BLaER1 treated with 17β-estradiol and CSF1 and Interleukin-3, amounts not matched to agents 10 nM and 100 nM (cell line): ENCODE measurements around the gene NTF4.
"Not testable (repeated sequence)": the region's sequence is repeated elsewhere in the genome, so short reads cannot be mapped to it uniquely, and the experiment has no call there.

Experiments used
- H3K27ac ChIP-seq, 11 experiments: shearing (Covaris generic); formaldehyde crosslinking; 2 replicates each; pipeline ENCODE4 v1.8.1; 2022
- H3K27me3 ChIP-seq, 11 experiments: shearing (Covaris generic); formaldehyde crosslinking; 2 replicates each; pipeline ENCODE4 v1.8.1; 2022
- H3K36me3 ChIP-seq, 11 experiments: shearing (Covaris generic); formaldehyde crosslinking; 2 replicates each; pipeline ENCODE4 v1.8.1; 2022
- H3K4me1 ChIP-seq, 10 experiments: shearing (Covaris generic); formaldehyde crosslinking; 2 replicates each; pipeline ENCODE4 v1.8.1; 2022
- H3K4me2 ChIP-seq, 11 experiments: shearing (Covaris generic); formaldehyde crosslinking; 2 replicates each; pipeline ENCODE4 v1.8.1; 2022
- H3K4me3 ChIP-seq, 10 experiments: shearing (Covaris generic); formaldehyde crosslinking; 2 replicates each; pipeline ENCODE4 v1.8.1; 2022
- H3K9ac ChIP-seq, 11 experiments: shearing (Covaris generic); formaldehyde crosslinking; 2 replicates each; pipeline ENCODE4 v1.8.1; 2022
- H3K9me3 ChIP-seq, 11 experiments: shearing (Covaris generic); formaldehyde crosslinking; replicated peaks in 1 of 11; 2 replicates each; pipeline ENCODE4 v1.8.1; 2022
- H4K20me1 ChIP-seq, 11 experiments: shearing (Covaris generic); formaldehyde crosslinking; 2 replicates each; pipeline ENCODE4 v1.8.1; 2022
- Cebpa-rat ChIP-seq, 11 experiments: shearing (Covaris generic); IDR thresholded peaks; 2 replicates each; pipeline ENCODE4 v1.8.1; 2022

Gene NTF4

DNA sequence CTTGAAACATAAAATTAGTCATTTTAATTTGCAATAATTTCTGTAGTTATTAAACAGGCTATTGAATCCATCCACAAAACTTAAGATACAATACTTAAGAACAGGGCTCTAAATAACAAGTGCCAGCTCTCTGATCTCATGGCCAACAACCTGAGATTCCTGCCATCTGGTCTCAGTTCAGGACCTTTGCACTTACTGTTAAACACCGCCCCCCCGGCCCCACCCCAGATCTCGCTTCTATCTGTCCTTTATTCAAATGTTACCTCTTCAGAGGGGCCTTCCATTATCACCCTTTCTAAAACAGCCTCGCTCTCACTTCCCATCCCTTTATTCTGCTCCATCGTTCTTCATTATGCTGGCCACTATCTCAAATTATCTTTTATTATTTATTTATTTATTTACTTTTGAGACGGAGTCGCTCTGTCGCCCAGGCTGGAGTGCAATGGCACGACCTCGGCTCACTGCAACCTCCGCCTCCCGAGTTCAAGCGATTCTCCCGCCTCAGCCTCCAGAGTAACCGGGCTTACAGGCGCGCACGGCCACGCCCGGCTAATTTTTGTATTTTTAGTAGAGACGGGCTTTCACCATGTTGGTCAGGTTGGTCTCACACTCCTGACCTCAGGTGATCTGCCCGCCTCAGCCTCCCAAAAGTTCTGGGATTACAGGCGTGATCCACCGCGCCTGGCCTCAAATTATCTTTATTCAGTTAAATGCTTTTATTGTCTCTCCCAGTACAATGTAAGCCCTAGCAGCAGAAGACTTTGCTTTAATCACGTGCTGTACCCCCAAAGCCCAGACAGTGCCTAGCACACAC is 19.8 kb upstream of the NTF4 start:
- Histone ChIP-seq H3K4me1 (peaks cover 22 to 38% (median 31%) of the 10 kb centered on the region in 10 experiments), H3K36me3 (peaks cover 16 to 34% (median 32%) of the 10 kb centered on the region in 11 experiments), H3K27ac (peak overlapping the region; percentile 82 to 97 (median 94)), H3K27me3 (no peaks in the 10 kb centered on the region), H3K4me3 (peak overlapping the region; percentile 73 to 95 (median 82); a peak in 17 of 20 replicates), H4K20me1 (peaks cover 36 to 41% (median 39%) of the 10 kb centered on the region in 11 experiments), H3K9me3 (peaks cover 0 to 8% (median 0%) of the 10 kb centered on the region in 11 experiments; a peak in 2 of 22 replicates), H3K4me2 (peak overlapping the region; percentile 58 to 89 (median 82)), H3K9ac (peak overlapping the region; percentile 90 to 98 (median 95))
- TF ChIP-seq Cebpa-rat (IDR thresholded peaks at IDR 0.05): no peak

DNA sequence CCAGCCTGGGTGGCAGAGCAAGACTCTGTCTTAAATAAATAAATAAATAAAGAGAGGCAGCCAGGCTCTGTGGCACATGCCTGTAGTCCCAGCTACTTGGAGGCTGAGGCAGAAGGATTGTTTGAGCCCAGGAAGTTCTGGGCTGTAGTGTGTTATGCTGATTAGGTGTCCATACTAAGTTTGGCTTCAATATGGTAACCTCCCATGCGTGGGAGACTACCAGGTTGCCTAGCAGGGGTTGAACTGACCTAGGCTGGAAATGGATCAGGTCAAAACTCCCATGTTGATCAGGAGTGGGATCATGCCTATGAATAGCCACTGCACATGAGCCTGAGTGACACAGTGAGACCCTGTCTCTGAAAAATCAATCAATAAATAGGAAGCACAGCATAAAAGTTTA is 16.7 kb upstream of the NTF4 start:
- Histone ChIP-seq H3K4me1 (peaks cover 5 to 12% (median 7%) of the 10 kb centered on the region in 10 experiments), H4K20me1 (peaks cover 5 to 10% (median 8%) of the 10 kb centered on the region in 11 experiments; a peak in 21 of 22 replicates), H3K4me3 (no peak overlapping the region), H3K36me3 (peaks cover 0 to 3% (median 1%) of the 10 kb centered on the region in 11 experiments; a peak in 14 of 22 replicates), H3K9ac (no peak overlapping the region; a peak in 1 of 22 replicates), H3K9me3 (peaks cover 0 to 8% (median 0%) of the 10 kb centered on the region in 11 experiments; a peak in 2 of 22 replicates), H3K4me2 (no peak overlapping the region), H3K27ac (no peak overlapping the region), H3K27me3 (no peaks in the 10 kb centered on the region)
- TF ChIP-seq Cebpa-rat (IDR thresholded peaks at IDR 0.05): no peak

DNA sequence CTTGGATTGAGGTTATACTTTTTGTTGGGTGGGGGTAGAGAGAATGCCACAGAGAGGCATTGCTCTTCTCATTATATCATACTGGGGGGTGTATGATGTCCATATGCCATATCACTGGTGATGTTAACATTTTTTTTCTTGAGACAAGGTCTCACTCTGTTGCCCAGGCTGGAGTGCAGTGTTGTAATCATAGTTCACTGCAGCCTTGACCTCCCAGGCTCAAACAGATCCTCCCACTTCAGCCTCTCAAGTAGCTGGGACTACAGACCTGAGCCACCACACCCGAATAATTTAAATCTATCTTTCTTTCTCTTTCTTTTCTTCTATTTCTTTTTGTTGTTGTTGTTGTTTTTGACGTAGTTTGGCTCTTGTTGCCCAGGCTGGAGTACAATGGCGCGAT is 15.8 kb upstream of the NTF4 start:
- Histone ChIP-seq H3K27ac (no peak overlapping the region), H3K9me3 (peaks cover 0 to 8% (median 0%) of the 10 kb centered on the region in 11 experiments; a peak in 2 of 22 replicates), H3K4me3 (no peak overlapping the region), H4K20me1 (peaks cover 0 to under 1% (median 0%) of the 10 kb centered on the region in 11 experiments; a peak in 6 of 22 replicates), H3K4me2 (no peak overlapping the region), H3K9ac (no peak overlapping the region), H3K36me3 (no peaks in the 10 kb centered on the region), H3K27me3 (no peaks in the 10 kb centered on the region), H3K4me1 (peaks cover 4 to 10% (median 6%) of the 10 kb centered on the region in 10 experiments; a peak in 18 of 20 replicates)
- no peak for TF ChIP-seq Cebpa-rat (IDR thresholded peaks at IDR 0.05)

DNA sequence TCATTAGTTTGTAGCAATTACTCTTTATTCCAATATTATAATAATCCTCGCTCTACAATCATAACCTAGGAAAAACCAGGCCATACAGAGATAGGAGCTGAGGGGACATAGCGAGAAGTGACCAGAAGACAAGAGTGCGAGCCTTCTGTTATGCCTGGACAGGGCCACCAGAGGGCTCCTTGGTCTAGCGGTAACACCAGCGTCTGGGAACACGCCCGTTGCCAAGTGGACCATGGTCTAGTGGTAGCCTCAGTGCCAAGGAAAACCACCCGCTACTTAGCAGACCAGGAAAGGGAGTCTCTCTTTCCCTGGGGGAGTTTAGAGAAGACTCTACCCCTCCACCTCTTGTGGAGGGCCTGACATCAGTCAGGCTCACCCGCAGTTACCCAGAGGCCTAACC is 10.3 kb upstream of the NTF4 start:
- not testable (repeated sequence) for H3K27ac ChIP-seq, H4K20me1 ChIP-seq, H3K36me3 ChIP-seq, H3K4me3 ChIP-seq, H3K4me2 ChIP-seq, H3K27me3 ChIP-seq, H3K9ac ChIP-seq
- Histone ChIP-seq H3K4me1 (peaks cover 0 to 11% (median 7%) of the 10 kb centered on the region in 10 experiments; a peak in 10 of 20 replicates), H3K9me3 (peaks cover 0 to 10% (median 0%) of the 10 kb centered on the region in 11 experiments; a peak in 1 of 22 replicates)

DNA sequence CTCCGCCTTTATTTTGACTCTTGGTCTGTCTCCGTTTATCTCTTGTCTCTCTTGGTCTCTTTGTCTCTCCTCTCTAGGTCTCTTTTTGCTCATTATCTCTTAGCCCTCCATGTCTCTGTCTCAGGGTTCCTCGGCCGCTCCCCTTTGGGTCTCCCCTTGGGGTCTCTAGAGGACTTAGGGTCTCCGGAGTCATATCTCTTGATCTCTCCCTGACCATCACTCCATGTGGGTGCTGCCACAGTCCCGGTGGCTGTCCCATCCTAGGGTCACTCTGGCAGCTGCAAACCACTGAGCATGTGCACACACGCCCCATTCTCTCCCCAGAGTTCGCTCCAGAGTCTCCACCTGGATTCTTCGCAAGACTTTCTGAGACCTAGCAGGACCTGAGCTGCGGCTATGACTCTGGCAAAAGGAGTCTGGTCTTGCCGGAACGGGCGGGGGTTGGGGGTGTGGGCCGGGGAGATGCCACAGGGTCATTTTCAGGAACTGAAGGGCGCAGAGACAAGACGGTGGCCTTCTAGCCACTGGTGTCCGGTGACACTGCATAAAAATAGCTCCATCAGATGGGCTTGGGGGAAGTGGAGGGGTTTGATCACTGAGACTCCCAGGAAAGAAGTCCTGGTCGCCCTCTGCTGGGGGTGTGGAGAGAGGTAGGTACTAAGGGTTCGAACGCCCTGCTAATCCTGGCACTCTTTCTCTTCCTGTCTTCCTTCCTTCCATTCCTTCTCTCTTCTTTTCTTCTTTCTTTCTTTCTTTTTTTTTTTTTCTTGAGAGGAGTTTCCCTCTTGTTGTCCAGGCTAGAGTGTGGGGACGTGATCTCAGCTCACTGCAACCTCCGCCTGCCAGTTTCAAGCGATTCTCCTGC is 9.1 kb upstream of the NTF4 start:
- Histone ChIP-seq H3K4me1 (peaks cover 0 to 11% (median 7%) of the 10 kb centered on the region in 10 experiments; a peak in 10 of 20 replicates), H3K27me3 (peaks cover 0 to 7% (median 2%) of the 10 kb centered on the region in 11 experiments; a peak in 9 of 22 replicates)
- TF ChIP-seq Cebpa-rat (IDR thresholded peaks at IDR 0.05): no peak

DNA sequence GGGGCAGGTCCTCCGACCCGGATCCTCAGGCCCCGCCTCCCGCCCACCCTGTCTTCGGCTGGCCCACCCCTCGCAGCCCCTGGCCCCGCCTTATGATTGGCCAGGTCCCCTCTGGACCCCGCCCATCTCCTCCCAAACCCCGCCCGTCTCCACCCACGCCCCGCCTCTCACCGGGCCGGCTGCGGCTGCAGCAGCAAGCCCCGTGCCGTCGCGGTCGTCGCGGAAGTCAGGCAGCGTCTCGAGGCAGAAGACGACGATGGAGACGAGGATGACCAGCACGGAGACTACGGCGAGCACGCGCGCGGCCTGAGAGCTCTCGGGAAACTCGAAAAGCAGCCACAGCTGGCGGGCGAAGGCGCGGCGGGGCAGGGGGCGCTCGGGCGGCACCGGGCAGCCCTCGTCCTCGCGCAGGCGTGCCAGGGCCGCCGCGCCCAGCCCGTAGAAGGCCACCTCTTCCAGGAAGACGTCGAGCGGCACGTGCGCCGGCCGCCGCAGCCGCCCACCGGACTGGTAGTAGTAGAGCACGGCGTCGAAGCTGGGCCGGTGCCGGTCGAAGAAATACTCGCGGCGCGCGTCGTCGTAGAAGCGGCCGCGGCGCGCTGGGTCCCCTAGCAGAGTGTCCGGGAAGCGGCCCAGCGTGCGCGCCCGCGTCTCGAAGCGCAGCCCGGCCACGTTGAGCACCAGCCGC is 7.4 kb upstream of the NTF4 start:
- H3K27ac ChIP-seq: no peak overlapping the region
- H3K9me3 ChIP-seq: peaks cover 0 to 10% (median 0%) of the 10 kb centered on the region in 11 experiments; a peak in 1 of 22 replicates
- H3K4me1 ChIP-seq: peaks cover 0 to 11% (median 7%) of the 10 kb centered on the region in 10 experiments; a peak in 10 of 20 replicates
- no peak overlapping the region for H3K9ac ChIP-seq
- no peak overlapping the region for H3K4me2 ChIP-seq
- no peaks in the 10 kb centered on the region for H3K36me3 ChIP-seq
- H4K20me1 ChIP-seq: no peaks in the 10 kb centered on the region
- H3K4me3 ChIP-seq: no peak overlapping the region
- TF ChIP-seq Cebpa-rat (IDR thresholded peaks at IDR 0.05): no peak
- peaks cover 11 to 24% (median 19%) of the 10 kb centered on the region in 11 experiments for H3K27me3 ChIP-seq

More for the DNA sequence above, 9.1 kb upstream of the NTF4 start:
- peak overlapping the region in 6 of 11 experiments; percentile 2 to 48 (median 22); a peak in 9 of 22 replicates for H3K4me2 ChIP-seq
- H3K27ac ChIP-seq: no peak overlapping the region
- H3K4me3 ChIP-seq: no peak overlapping the region
- no peak overlapping the region; a peak in 1 of 22 replicates for H3K9ac ChIP-seq
- H4K20me1 ChIP-seq: no peaks in the 10 kb centered on the region
- peaks cover 0 to 10% (median 0%) of the 10 kb centered on the region in 11 experiments; a peak in 1 of 22 replicates for H3K9me3 ChIP-seq
- no peaks in the 10 kb centered on the region for H3K36me3 ChIP-seq

DNA sequence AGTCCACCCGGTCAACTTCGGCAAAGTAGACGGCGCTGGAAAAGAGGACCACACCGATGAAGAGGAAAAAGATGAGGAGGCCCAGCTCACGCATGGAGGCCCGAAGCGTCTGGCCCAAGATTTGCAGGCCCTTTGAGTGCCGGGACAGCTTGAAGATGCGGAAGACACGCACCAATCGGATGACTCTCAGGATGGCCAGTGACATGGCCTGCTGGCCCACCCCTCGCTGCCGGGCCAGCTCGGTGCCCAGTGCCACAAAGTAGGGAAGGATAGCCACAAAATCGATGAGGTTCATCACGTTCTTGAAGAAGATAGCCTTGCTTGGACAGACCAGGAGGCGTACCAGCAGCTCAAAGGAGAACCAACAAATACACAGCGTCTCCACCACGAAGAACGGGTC is 5.8 kb upstream of the NTF4 start:
- Histone ChIP-seq H3K36me3 (no peaks in the 10 kb centered on the region), H4K20me1 (peaks cover 0 to 8% (median 0%) of the 10 kb centered on the region in 11 experiments; a peak in 1 of 22 replicates), H3K27ac (no peak overlapping the region), H3K4me3 (no peak overlapping the region), H3K4me2 (no peak overlapping the region), H3K4me1 (peaks cover 0 to 11% (median 7%) of the 10 kb centered on the region in 10 experiments; a peak in 10 of 20 replicates), H3K27me3 (peaks cover 27 to 40% (median 35%) of the 10 kb centered on the region in 11 experiments), H3K9ac (no peak overlapping the region), H3K9me3 (peaks cover 0 to 10% (median 0%) of the 10 kb centered on the region in 11 experiments; a peak in 1 of 22 replicates)
- TF ChIP-seq Cebpa-rat (IDR thresholded peaks at IDR 0.05): no peak

DNA sequence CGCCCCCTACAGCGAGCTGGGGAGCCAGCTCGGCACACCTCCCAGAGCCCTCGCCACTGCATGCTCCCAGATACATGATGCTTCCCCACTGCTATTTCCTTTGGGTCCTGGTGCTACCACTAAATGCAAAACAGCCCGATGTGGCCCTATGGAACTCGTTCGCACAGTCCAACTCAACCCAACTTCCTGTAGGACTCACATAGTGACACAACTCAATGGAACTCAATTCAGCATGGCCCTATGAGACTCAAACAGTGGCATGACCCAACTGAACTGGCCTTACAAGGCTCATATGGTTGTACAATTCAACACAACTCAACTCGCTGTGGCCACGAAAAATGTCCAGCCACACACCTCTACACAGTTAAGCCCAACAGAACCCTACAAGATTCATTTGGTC is 4.4 kb upstream of the NTF4 start:
- TF ChIP-seq Cebpa-rat (IDR thresholded peaks at IDR 0.05): no peak
- Histone ChIP-seq H3K4me3 (no peak overlapping the region), H3K4me1 (peaks cover 0 to 9% (median 4%) of the 10 kb centered on the region in 10 experiments; a peak in 10 of 20 replicates), H3K4me2 (no peak overlapping the region), H4K20me1 (peaks cover 0 to 8% (median 0%) of the 10 kb centered on the region in 11 experiments; a peak in 4 of 22 replicates), H3K27me3 (peaks cover 41 to 54% (median 49%) of the 10 kb centered on the region in 11 experiments), H3K9ac (no peak overlapping the region), H3K9me3 (peaks cover 0 to 10% (median 0%) of the 10 kb centered on the region in 11 experiments; a peak in 1 of 22 replicates), H3K27ac (no peak overlapping the region), H3K36me3 (no peaks in the 10 kb centered on the region)
